Measurements from ENCODE around the gene NRSN1. TPM values are rescaled to one million over a fixed set of nuclear protein-coding genes. Genes with fewer than 3 reads are reported as not detected.

The NRSN1 gene
- total and polyA plus RNA-seq, 2 donors (not counting 1 experiment from before 2014, with no cell fraction given) = not detected

GRCh38 chr6:24079076-24079475 is 46.9 kb upstream of the NRSN1 start:
- no peaks in the 10 kb centered on the region for H3K27me3 Mint-ChIP-seq
- ChIA-PET POLR2A (no interaction called here), CTCF (no interaction called here)
- TF ChIP-seq EZH2 (IDR thresholded peaks at IDR 0.05; ENCODE audit: borderline replicate concordance, insufficient read depth, low read depth, low read length, poor library complexity, severe bottlenecking) = no peak
- TF ChIP-seq CTCF (IDR thresholded peaks at IDR 0.05) = no peak
- no peak for ATAC-seq (ENCODE audit: low read depth)
- H3K27ac ChIP-seq (ENCODE audit: low read length in 2 of 2) = no peak overlapping the region
- H2AFZ ChIP-seq (ENCODE audit: insufficient read depth, low read depth, low read length, poor library complexity, severe bottlenecking) = no peak overlapping the region
- H3K4me1 ChIP-seq (ENCODE audit: control insufficient read depth in 2 of 2, insufficient read depth in 2 of 2, low read length in 2 of 2) = no peaks in the 10 kb centered on the region
- no peak overlapping the region for H3K4me3 ChIP-seq (ENCODE audit: control extremely low read depth in 1 of 5, extremely low read depth in 1 of 5, insufficient read depth in 1 of 5, low read depth in 2 of 5, low read length in 4 of 5)
- intact Hi-C loops (cut with micrococcal nuclease) = no loop called here
- DNase-seq = no peak
- H3K9ac ChIP-seq (ENCODE audit: low read length) = no peak overlapping the region
- H3K4me1 Mint-ChIP-seq = no peaks in the 10 kb centered on the region
- H3K27me3 ChIP-seq (replicated peaks in 1 of 4; ENCODE audit: control extremely low read depth in 1 of 4, control insufficient read depth in 3 of 4, insufficient read depth in 4 of 4, low read length in 3 of 4) = no peaks in the 10 kb centered on the region
- peaks cover 0 to 9% (median 0%) of the 10 kb centered on the region in 3 donors for H3K9me3 ChIP-seq (ENCODE audit: control extremely low read depth in 1 of 3, control insufficient read depth in 2 of 3, insufficient read depth in 1 of 3, low read length in 2 of 3)
- no peak overlapping the region for H3K4me2 ChIP-seq (replicated peaks; ENCODE audit: low read depth, low read length, poor library complexity, severe bottlenecking)
- whole genome bisulfite sequencing (ENCODE audit: insufficient coverage) = no CpG with 5 or more reads among the region's 2 CpGs
- H3K79me2 ChIP-seq (ENCODE audit: control insufficient read depth, insufficient read depth, low read length) = no peaks in the 10 kb centered on the region
- peaks cover 2% of the 10 kb centered on the region for H3K9me3 Mint-ChIP-seq (ENCODE audit: insufficient read depth)
- H3K4me3 Mint-ChIP-seq = no peak overlapping the region
- no peaks in the 10 kb centered on the region for H3K36me3 ChIP-seq (replicated peaks in 1 of 2; ENCODE audit: control extremely low read depth in 1 of 2, control insufficient read depth in 1 of 2, extremely low read depth in 1 of 2, insufficient read depth in 2 of 2, low read length in 1 of 2)
- no peak overlapping the region for H3K27ac Mint-ChIP-seq
- H4K20me1 ChIP-seq (ENCODE audit: control insufficient read depth, insufficient read depth, low read length, poor library complexity, severe bottlenecking) = no peaks in the 10 kb centered on the region

GRCh38 chr6:24080711-24081110 is 45.3 kb upstream of the NRSN1 start:
- ChIA-PET POLR2A (no interaction called here), CTCF (no interaction called here)
- H3K27me3 ChIP-seq (replicated peaks in 1 of 4; ENCODE audit: control extremely low read depth in 1 of 4, control insufficient read depth in 3 of 4, insufficient read depth in 4 of 4, low read length in 3 of 4) = no peaks in the 10 kb centered on the region
- no peak overlapping the region for H3K4me2 ChIP-seq (replicated peaks; ENCODE audit: low read depth, low read length, poor library complexity, severe bottlenecking)
- H3K27ac ChIP-seq (ENCODE audit: low read length in 2 of 2) = no peak overlapping the region
- no peaks in the 10 kb centered on the region for H3K36me3 ChIP-seq (replicated peaks in 1 of 2; ENCODE audit: control extremely low read depth in 1 of 2, control insufficient read depth in 1 of 2, extremely low read depth in 1 of 2, insufficient read depth in 2 of 2, low read length in 1 of 2)
- no peaks in the 10 kb centered on the region for H3K4me1 ChIP-seq (ENCODE audit: control insufficient read depth in 2 of 2, insufficient read depth in 2 of 2, low read length in 2 of 2)
- TF ChIP-seq CTCF (IDR thresholded peaks at IDR 0.05) = no peak
- TF ChIP-seq EZH2 (IDR thresholded peaks at IDR 0.05; ENCODE audit: borderline replicate concordance, insufficient read depth, low read depth, low read length, poor library complexity, severe bottlenecking) = no peak
- peaks cover 0 to 9% (median 0%) of the 10 kb centered on the region in 3 donors for H3K9me3 ChIP-seq (ENCODE audit: control extremely low read depth in 1 of 3, control insufficient read depth in 2 of 3, insufficient read depth in 1 of 3, low read length in 2 of 3)
- H2AFZ ChIP-seq (ENCODE audit: insufficient read depth, low read depth, low read length, poor library complexity, severe bottlenecking) = no peak overlapping the region
- no peak overlapping the region for H3K4me3 Mint-ChIP-seq
- WGBS (ENCODE audit: insufficient coverage) = no CpG with 5 or more reads among the region's 1 CpG
- H3K9ac ChIP-seq (ENCODE audit: low read length) = no peak overlapping the region
- intact Hi-C loops (cut with micrococcal nuclease) = no loop called here
- H3K4me3 ChIP-seq (ENCODE audit: control extremely low read depth in 1 of 5, extremely low read depth in 1 of 5, insufficient read depth in 1 of 5, low read depth in 2 of 5, low read length in 4 of 5) = no peak overlapping the region
- H4K20me1 ChIP-seq (ENCODE audit: control insufficient read depth, insufficient read depth, low read length, poor library complexity, severe bottlenecking) = no peaks in the 10 kb centered on the region
- H3K79me2 ChIP-seq (ENCODE audit: control insufficient read depth, insufficient read depth, low read length) = no peaks in the 10 kb centered on the region
- no peaks in the 10 kb centered on the region for H3K4me1 Mint-ChIP-seq
- H3K27me3 Mint-ChIP-seq = no peaks in the 10 kb centered on the region
- H3K27ac Mint-ChIP-seq = no peak overlapping the region
- ATAC-seq (ENCODE audit: low read depth) (no peak), DNase-seq (no peak)
- H3K9me3 Mint-ChIP-seq (ENCODE audit: insufficient read depth) = peaks cover 2% of the 10 kb centered on the region
